ENCODE results near the gene ZNF106. TPM values are rescaled to one million over a fixed set of nuclear protein-coding genes. Genes with fewer than 3 reads are reported as not detected.

Gene ZNF106
- total RNA-seq, 1 experiment from 2014 or later: 28.5 TPM

GRCh38 chr15:42405863-42406482 is 85.0 kb downstream of the ZNF106 start:
- no peak overlapping the region for H3K4me2 ChIP-seq (ENCODE audit: low read length)
- RAD21 ChIA-PET (ENCODE audit: low non-redundant PET in 1 of 2, low total read pairs in 2 of 2, uncharacterized antibody in 2 of 2, unreplicated experiment in 2 of 2): no interaction called here
- no peak for DNase-seq (ENCODE audit: low read depth, low spot score)
- intact Hi-C loops (cut with micrococcal nuclease): no loop called here
- H3K4me1 ChIP-seq (ENCODE audit: control insufficient read depth in 1 of 2, insufficient read depth in 2 of 2, low read length in 2 of 2): peaks cover 0 to 13% of the 10 kb centered on the region in 2 experiments; a peak in 2 of 4 replicates
- ATAC-seq: no peak
- no peaks in the 10 kb centered on the region for H4K20me1 ChIP-seq (ENCODE audit: insufficient read depth)
- no peak overlapping the region for H3K9ac ChIP-seq (ENCODE audit: low read length)
- no peak overlapping the region for H3K27ac ChIP-seq (ENCODE audit: low read depth, low read length)
- no peaks in the 10 kb centered on the region for H3K79me2 ChIP-seq (ENCODE audit: insufficient read depth, low read length)
- H3K4me3 ChIP-seq (replicated peaks in 1 of 2; ENCODE audit: low read depth in 1 of 2, low read length in 2 of 2): no peak overlapping the region
- BruUV-seq (replicated peaks): no TSS peak
- no peaks in the 10 kb centered on the region for H3K9me2 ChIP-seq (ENCODE audit: insufficient read depth)
- TF ChIP-seq POLR2AphosphoS5 (IDR thresholded peaks at IDR 0.05; ENCODE audit: low read depth, low read length) (no peak), EZH2phosphoT487 (IDR thresholded peaks at IDR 0.05; ENCODE audit: borderline replicate concordance) (no peak), JUND (IDR thresholded peaks at IDR 0.05) (no peak), REST (IDR thresholded peaks at IDR 0.05; ENCODE audit: low read depth) (no peak), SRF (IDR thresholded peaks at IDR 0.05; ENCODE audit: low read depth) (no peak), POLR2A (IDR thresholded peaks at IDR 0.05; ENCODE audit: borderline replicate concordance, extremely low read depth, insufficient read depth, insufficient read length) (no peak), ELF1 (IDR thresholded peaks at IDR 0.05; ENCODE audit: borderline replicate concordance, low read depth) (no peak), EZH2 (IDR thresholded peaks at IDR 0.05) (no peak), ZNF274 (IDR thresholded peaks at IDR 0.05; ENCODE audit: low read depth, low read length) (no peak), SIN3A (IDR thresholded peaks at IDR 0.05; ENCODE audit: low read depth) (no peak), CEBPB (IDR thresholded peaks at IDR 0.05; ENCODE audit: low read depth) (no peak), MAX (IDR thresholded peaks at IDR 0.05) (no peak), TCF7L2 (IDR thresholded peaks at IDR 0.05; ENCODE audit: borderline replicate concordance, extremely low read depth, insufficient read depth, insufficient read length) (no peak), SP1 (IDR thresholded peaks at IDR 0.05; ENCODE audit: low read depth) (no peak), RAD21 (IDR thresholded peaks at IDR 0.05; ENCODE audit: low read depth) (no peak), EGR1 (IDR thresholded peaks at IDR 0.05; ENCODE audit: low read depth) (no peak)
- TF ChIP-seq, protein P1, sequence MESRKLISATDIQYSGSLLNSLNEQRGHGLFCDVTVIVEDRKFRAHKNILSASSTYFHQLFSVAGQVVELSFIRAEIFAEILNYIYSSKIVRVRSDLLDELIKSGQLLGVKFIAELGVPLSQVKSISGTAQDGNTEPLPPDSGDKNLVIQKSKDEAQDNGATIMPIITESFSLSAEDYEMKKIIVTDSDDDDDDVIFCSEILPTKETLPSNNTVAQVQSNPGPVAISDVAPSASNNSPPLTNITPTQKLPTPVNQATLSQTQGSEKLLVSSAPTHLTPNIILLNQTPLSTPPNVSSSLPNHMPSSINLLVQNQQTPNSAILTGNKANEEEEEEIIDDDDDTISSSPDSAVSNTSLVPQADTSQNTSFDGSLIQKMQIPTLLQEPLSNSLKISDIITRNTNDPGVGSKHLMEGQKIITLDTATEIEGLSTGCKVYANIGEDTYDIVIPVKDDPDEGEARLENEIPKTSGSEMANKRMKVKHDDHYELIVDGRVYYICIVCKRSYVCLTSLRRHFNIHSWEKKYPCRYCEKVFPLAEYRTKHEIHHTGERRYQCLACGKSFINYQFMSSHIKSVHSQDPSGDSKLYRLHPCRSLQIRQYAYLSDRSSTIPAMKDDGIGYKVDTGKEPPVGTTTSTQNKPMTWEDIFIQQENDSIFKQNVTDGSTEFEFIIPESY (IDR thresholded peaks at IDR 0.05; ENCODE audit: extremely low read depth, insufficient replicate concordance, low read length): no peak
- no peaks in the 10 kb centered on the region for H3K9me3 ChIP-seq (ENCODE audit: control insufficient read depth in 1 of 2, insufficient read depth in 1 of 2, low read depth in 1 of 2, low read length in 2 of 2)
- H2AFZ ChIP-seq (ENCODE audit: low read depth, low read length, poor library complexity, severe bottlenecking): no peak overlapping the region
- POLR2A ChIA-PET: no interaction called here
- CTCF ChIA-PET: no interaction called here
- H3K27me3 ChIP-seq (ENCODE audit: insufficient read depth, low read length): no peaks in the 10 kb centered on the region
- no peaks in the 10 kb centered on the region for H3K36me3 ChIP-seq (ENCODE audit: control insufficient read depth in 1 of 2, insufficient read depth in 2 of 2, low read length in 2 of 2)
